Gastrocnemius medialis (tissue), 4 donors: ENCODE results near the gene PRG3. TPM values are rescaled to one million over a fixed set of nuclear protein-coding genes. Genes with fewer than 3 reads are reported as not detected.

Experiments used
- ATAC-seq, 2 donors: fragments of 150-250 bp; one replicate each; pipeline ENCODE4 v1.9.1; 2016
- DNase-seq, 2 donors: peaks; one replicate each; pipeline ENCODE4 v3.0.0-alpha.2; 2019
- H3K27ac ChIP-seq, 4 donors: fragments of 200-600 bp; sonication (generic); 1 replicate in 1 of 4; 2 replicates in 3 of 4; pipeline ENCODE4 v1.5.1; 2016 to 2018; ENCODE audit warnings: mild to moderate bottlenecking in 2 of 4, moderate library complexity in 1 of 4
- H3K27me3 ChIP-seq, 3 donors: fragments of 200-600 bp; sonication (generic) in 2 of 3; 1 replicate in 1 of 3; 2 replicates in 2 of 3; pipeline versions ENCODE4 v1.5.1 to v1.6.0; 2016 to 2019; ENCODE audit warnings: mild to moderate bottlenecking in 1 of 3, moderate library complexity in 1 of 3
- H3K36me3 ChIP-seq, 2 donors: fragments of 200-600 bp; sonication (generic) in 1 of 2; one replicate each; pipeline ENCODE4 v1.5.1; 2017 to 2018
- H3K4me1 ChIP-seq, 2 donors: fragments of 200-600 bp; sonication (generic) in 1 of 2; one replicate each; pipeline ENCODE4 v1.5.1; 2016 to 2017; ENCODE audit warnings: mild to moderate bottlenecking in 2 of 2
- H3K4me3 ChIP-seq, 4 donors: fragments of 200-600 bp; sonication (generic) in 3 of 4; 1 replicate in 1 of 4; 2 replicates in 3 of 4; pipeline ENCODE4 v1.5.1; 2016 to 2019; ENCODE audit warnings: mild to moderate bottlenecking in 2 of 4
- H3K9me3 ChIP-seq, 3 donors: fragments of 200-600 bp; sonication (generic) in 2 of 3; 1 replicate in 1 of 3; 2 replicates in 2 of 3; pipeline ENCODE4 v1.5.1; 2016 to 2019
- CTCF ChIP-seq, 5 experiments: fragments of 450-650 bp in 3 of 5; fragments of 200-600 bp in 2 of 5; sonication (generic) in 2 of 5; IDR thresholded peaks in 4 of 5; conservative IDR thresholded peaks in 1 of 5; 1 replicate in 4 of 5; 2 replicates in 1 of 5; pipeline ENCODE4 v1.5.1; 2016 to 2019; ENCODE audit warnings: antibody characterized with exemption in 5 of 5, mild to moderate bottlenecking in 3 of 5, moderate library complexity in 3 of 5
- POLR2A ChIP-seq, 2 donors: fragments of 450-650 bp; IDR thresholded peaks; one replicate each; pipeline ENCODE4 v1.6.1; 2017; ENCODE audit warnings: antibody characterized with exemption in 2 of 2, mild to moderate bottlenecking in 2 of 2, moderate library complexity in 2 of 2
- in situ Hi-C, 4 donors: fragments of 200-750 bp; cut with MboI; loops; one replicate each; pipeline versions ENCODE4 v1.15.0 to v1.8.0; 2017; ENCODE audit warnings: low sequenced_read_pairs in 4 of 4
- intact Hi-C: fragments of 100-400 bp; cut with DNase I; formaldehyde crosslinking; loops from one replicate; pipeline ENCODE4 v1.15.1; 2023; ENCODE audit warnings: low total_unique reads
- total RNA-seq, 4 donors: library from RNA; depleted of rRNA; stranded (reverse); fragments of >200 nt; gene quantifications; one replicate each; pipeline versions ENCODE4 v1.1.0 to v1.2.3, GENCODE V29; 2016

Gene PRG3
- total RNA-seq, 4 donors from 2014 or later = not detected

- intact Hi-C loops = no loop called here
- Histone ChIP-seq H3K27ac (no peak overlapping the region), H3K9me3 (no peaks in the 10 kb centered on the region), H3K4me1 (no peaks in the 10 kb centered on the region), H3K36me3 (no peaks in the 10 kb centered on the region), H3K27me3 (no peaks in the 10 kb centered on the region), H3K4me3 (no peak overlapping the region)
- DNase-seq (no peak), ATAC-seq (no peak)
- in situ Hi-C loops = loop anchor here in 2 of 4 donors (25.0 kb wide), 2 partner anchors 259 to 534 kb away; no protein-coding TSS in a partner anchor
- no peak for TF ChIP-seq POLR2A (IDR thresholded peaks at IDR 0.05)
- TF ChIP-seq CTCF (IDR thresholded peaks at IDR 0.05 in 4 of 5, conservative IDR thresholded peaks at IDR 0.05 in 1 of 5) = no peak
Observed at GRCh38 chr11:57370941-57371340, 10.0 kb downstream of the PRG3 start.

- Histone ChIP-seq H3K9me3 (no peaks in the 10 kb centered on the region), H3K4me3 (no peak overlapping the region), H3K36me3 (no peaks in the 10 kb centered on the region), H3K4me1 (no peaks in the 10 kb centered on the region), H3K27ac (no peak overlapping the region), H3K27me3 (no peaks in the 10 kb centered on the region)
- ATAC-seq (no peak), DNase-seq (no peak)
- in situ Hi-C loops (loop anchor here in 2 of 4 donors (25.0 kb wide), 2 partner anchors 258 to 533 kb away; no protein-coding TSS in a partner anchor), intact Hi-C loops (no loop called here)
- TF ChIP-seq POLR2A (IDR thresholded peaks at IDR 0.05) (no peak), CTCF (IDR thresholded peaks at IDR 0.05 in 4 of 5, conservative IDR thresholded peaks at IDR 0.05 in 1 of 5) (no peak)
Observed at GRCh38 chr11:57370251-57370650, 10.7 kb downstream of the PRG3 start.

GRCh38 chr11:57368845-57369232, 12.1 kb downstream of the PRG3 start:
- no peak for ATAC-seq
- no peak overlapping the region for H3K4me3 ChIP-seq
- no peak for TF ChIP-seq CTCF (IDR thresholded peaks at IDR 0.05 in 4 of 5, conservative IDR thresholded peaks at IDR 0.05 in 1 of 5)
- TF ChIP-seq POLR2A (IDR thresholded peaks at IDR 0.05) = no peak
- H3K9me3 ChIP-seq = no peaks in the 10 kb centered on the region
- H3K36me3 ChIP-seq = no peaks in the 10 kb centered on the region
- no peaks in the 10 kb centered on the region for H3K4me1 ChIP-seq
- no peak for DNase-seq
- H3K27me3 ChIP-seq = no peaks in the 10 kb centered on the region
- in situ Hi-C loops (loop anchor here in 2 of 4 donors (25.0 kb wide), 2 partner anchors 257 to 532 kb away; no protein-coding TSS in a partner anchor), intact Hi-C loops (no loop called here)
- no peak overlapping the region for H3K27ac ChIP-seq

GRCh38 chr11:57368106-57368844, 12.7 kb downstream of the PRG3 start:
- ATAC-seq (no peak), DNase-seq (no peak)
- intact Hi-C loops = no loop called here
- H3K4me1 ChIP-seq = no peaks in the 10 kb centered on the region
- in situ Hi-C loops = loop anchor here in 2 of 4 donors (25.0 kb wide), 2 partner anchors 256 to 531 kb away; no protein-coding TSS in a partner anchor
- H3K4me3 ChIP-seq = no peak overlapping the region
- no peaks in the 10 kb centered on the region for H3K9me3 ChIP-seq
- no peak for TF ChIP-seq POLR2A (IDR thresholded peaks at IDR 0.05)
- TF ChIP-seq CTCF (IDR thresholded peaks at IDR 0.05 in 4 of 5, conservative IDR thresholded peaks at IDR 0.05 in 1 of 5) = no peak
- H3K27me3 ChIP-seq = no peaks in the 10 kb centered on the region
- H3K27ac ChIP-seq = no peak overlapping the region
- H3K36me3 ChIP-seq = no peaks in the 10 kb centered on the region
